Neural cell (in vitro differentiated cells): Measurements from ENCODE around the gene FBXO24. TPM values are rescaled to one million over a fixed set of nuclear protein-coding genes. Genes with fewer than 3 reads are reported as not detected.
"Not testable (repeated sequence)": the region's sequence is repeated elsewhere in the genome, so short reads cannot be mapped to it uniquely, and the experiment has no call there.

Source experiments
- H2AFZ ChIP-seq: fragments of 200-600, 300-800 bp; sonication (generic), shearing (Covaris generic); 2 replicates; pipeline ENCODE4 v1.6.0; 2014; ENCODE audit warnings: low read depth, mild to moderate bottlenecking, antibody characterized with exemption, low read length, moderate library complexity
- H3F3A ChIP-seq: fragments of 200-600 bp; shearing (Covaris generic); 2 replicates; pipeline ENCODE4 v1.6.1; 2016; ENCODE audit warnings: mild to moderate bottlenecking, moderate library complexity, mixed read lengths, antibody characterized with exemption, low read length; ENCODE audit not compliant: insufficient read depth, poor library complexity, severe bottlenecking
- H3K27ac ChIP-seq: fragments of 200-600, 300-800 bp; sonication (generic), shearing (Covaris generic); 2 replicates; pipeline ENCODE4 v1.5.1; 2014; ENCODE audit warnings: mild to moderate bottlenecking, low read length, moderate library complexity
- H3K27me3 ChIP-seq: fragments of 300-800, 200-600 bp; sonication (generic), shearing (Covaris generic); 2 replicates; pipeline ENCODE4 v1.6.0; 2014; ENCODE audit warnings: mild to moderate bottlenecking, low read depth, low read length, moderate library complexity; ENCODE audit not compliant: insufficient read depth
- H3K36me3 ChIP-seq: fragments of 300-800, 200-600 bp; sonication (generic), shearing (Covaris generic); 2 replicates; pipeline ENCODE4 v1.5.1; 2014; ENCODE audit warnings: mild to moderate bottlenecking, antibody characterized with exemption, low read length, moderate library complexity; ENCODE audit not compliant: insufficient read depth
- H3K4me2 ChIP-seq: fragments of 300-800, 200-600 bp; sonication (generic), shearing (Covaris generic); 2 replicates; pipeline ENCODE4 v1.6.0; 2014; ENCODE audit warnings: mild to moderate bottlenecking, low read length
- H3K4me3 ChIP-seq: fragments of 300-800, 200-600 bp; sonication (generic), shearing (Covaris generic); 2 replicates; pipeline ENCODE4 v1.5.1; 2014; ENCODE audit warnings: mild to moderate bottlenecking, low read length, moderate library complexity
- H3K79me2 ChIP-seq: fragments of 200-600 bp; shearing (Covaris generic); replicated peaks from 2 replicates; pipeline ENCODE4 v1.6.0; 2014; ENCODE audit warnings: mild to moderate bottlenecking, low read length, moderate library complexity; ENCODE audit not compliant: insufficient read depth
- H3K9ac ChIP-seq: fragments of 300-800, 200-600 bp; sonication (generic), shearing (Covaris generic); 2 replicates; pipeline ENCODE4 v1.6.1; 2016; ENCODE audit warnings: mild to moderate bottlenecking, low read length, mixed read lengths
- H3K9me2 ChIP-seq: fragments of 200-600 bp; shearing (Covaris generic); 2 replicates; pipeline ENCODE4 v1.6.1; 2016; ENCODE audit warnings: mild to moderate bottlenecking, low read length, mixed read lengths; ENCODE audit not compliant: insufficient read depth
- H3K9me3 ChIP-seq: fragments of 200-600, 300-800 bp; sonication (generic), shearing (Covaris generic); 2 replicates; pipeline ENCODE4 v1.6.1; 2016; ENCODE audit warnings: mild to moderate bottlenecking, mixed run types, low read length, moderate library complexity, mixed read lengths
- H4K20me1 ChIP-seq: fragments of 200-600 bp; shearing (Covaris generic); 2 replicates; pipeline ENCODE4 v1.6.1; 2016; ENCODE audit warnings: mild to moderate bottlenecking, mixed run types; ENCODE audit not compliant: insufficient read depth
- CTCF ChIP-seq: fragments of 450-650 bp; IDR thresholded peaks from 2 replicates; pipeline ENCODE4 v1.5.1; 2014; ENCODE audit warnings: antibody characterized with exemption, mild to moderate bottlenecking, moderate library complexity; ENCODE audit not compliant: poor library complexity, severe bottlenecking
- EP300 ChIP-seq: fragments of 450-650 bp; conservative IDR thresholded peaks from 2 replicates; pipeline ENCODE4 v1.6.1; 2014; ENCODE audit warnings: antibody characterized with exemption, mild to moderate bottlenecking, moderate library complexity; ENCODE audit not compliant: poor library complexity, severe bottlenecking
- EZH2 ChIP-seq: fragments of 200-600, 300-800 bp; shearing (Covaris generic), sonication (generic); IDR thresholded peaks from 2 replicates; pipeline ENCODE4 v1.6.1; 2014; ENCODE audit warnings: antibody characterized with exemption, low read length, borderline replicate concordance, mild to moderate bottlenecking; ENCODE audit not compliant: insufficient read depth, poor library complexity, severe bottlenecking
- MXI1 ChIP-seq: fragments of 450-650 bp; conservative IDR thresholded peaks from 2 replicates; pipeline ENCODE4 v1.6.1; 2014; ENCODE audit warnings: antibody characterized with exemption, mild to moderate bottlenecking; ENCODE audit not compliant: poor library complexity, severe bottlenecking
- POLR2AphosphoS5 ChIP-seq: IDR thresholded peaks from 2 replicates; pipeline ENCODE4 v1.6.1; 2012
- RAD21 ChIP-seq: fragments of 450-650 bp; conservative IDR thresholded peaks from 2 replicates; pipeline ENCODE4 v1.6.1; 2014; ENCODE audit warnings: antibody characterized with exemption, mild to moderate bottlenecking, moderate library complexity
- REST ChIP-seq: IDR thresholded peaks from 2 replicates; pipeline ENCODE4 v1.6.1; 2012; ENCODE audit warnings: borderline replicate concordance
- SMC3 ChIP-seq: fragments of 450-650 bp; conservative IDR thresholded peaks from 2 replicates; pipeline ENCODE4 v1.6.1; 2014; ENCODE audit warnings: antibody characterized with exemption, mild to moderate bottlenecking, moderate library complexity; ENCODE audit not compliant: poor library complexity
- TAF1 ChIP-seq: IDR thresholded peaks from 2 replicates; pipeline ENCODE4 v1.6.1; 2012; ENCODE audit warnings: low read depth
- polyA plus RNA-seq: library from polyadenylated mRNA; depleted of rRNA; stranded (reverse); fragments of >200 nt; gene quantifications from 2 replicates; pipeline ENCODE4 v1.2.3, GENCODE V29; 2014

The FBXO24 gene
- polyA plus RNA-seq, 1 donor from 2014 or later = 0.52 TPM

GRCh38 chr7:100540073-100540723 is 45.9 kb upstream of the FBXO24 start:
- Histone ChIP-seq H3K9ac (peak overlapping the region; percentile 67), H2AFZ (no peak overlapping the region)

DNA sequence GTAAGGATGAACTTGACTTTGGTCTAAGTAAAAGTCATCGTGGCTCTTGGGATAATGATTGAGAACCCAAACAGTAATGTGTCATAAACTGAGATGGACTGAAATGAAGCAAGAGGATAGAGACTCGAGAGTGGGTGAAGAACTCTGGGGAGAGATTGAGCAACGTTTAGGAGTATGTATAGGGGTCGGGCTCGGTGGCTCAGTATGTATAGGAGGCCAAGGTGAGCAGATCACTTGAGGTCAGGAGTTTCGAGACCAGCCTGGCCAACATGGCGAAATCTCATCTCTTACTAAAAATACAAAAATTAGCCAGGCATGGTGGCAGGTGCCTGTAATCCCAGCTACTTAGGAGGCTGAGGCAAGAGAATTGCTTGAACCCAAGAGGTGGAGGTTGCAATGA is 44.8 kb upstream of the FBXO24 start:
- not testable (repeated sequence) for H3K9me3 ChIP-seq, H3K79me2 ChIP-seq, H3K27ac ChIP-seq, H3K36me3 ChIP-seq, H3K4me3 ChIP-seq, H3K9ac ChIP-seq, H4K20me1 ChIP-seq, H3K4me2 ChIP-seq, H3K27me3 ChIP-seq, H2AFZ ChIP-seq, H3F3A ChIP-seq, H3K9me2 ChIP-seq

More at GRCh38 chr7:100540073-100540723, 45.9 kb upstream of the FBXO24 start:
- peak overlapping the region; percentile 31 for H3K4me2 ChIP-seq
- no peaks in the 10 kb centered on the region for H3K9me3 ChIP-seq
- no peak for TF ChIP-seq MXI1
- TF ChIP-seq EZH2 = no peak
- no peak for TF ChIP-seq TAF1
- TF ChIP-seq CTCF = no peak
- TF ChIP-seq RAD21 = no peak
- TF ChIP-seq POLR2AphosphoS5 = no peak
- TF ChIP-seq REST = no peak
- H3K27ac ChIP-seq = no peak overlapping the region
- H3K4me3 ChIP-seq = peak overlapping the region; percentile 80
- H4K20me1 ChIP-seq = no peaks in the 10 kb centered on the region
- no peaks in the 10 kb centered on the region for H3K27me3 ChIP-seq
- no peaks in the 10 kb centered on the region for H3F3A ChIP-seq
- no peaks in the 10 kb centered on the region for H3K9me2 ChIP-seq
- no peaks in the 10 kb centered on the region for H3K36me3 ChIP-seq
- peaks cover 7% of the 10 kb centered on the region for H3K79me2 ChIP-seq

DNA sequence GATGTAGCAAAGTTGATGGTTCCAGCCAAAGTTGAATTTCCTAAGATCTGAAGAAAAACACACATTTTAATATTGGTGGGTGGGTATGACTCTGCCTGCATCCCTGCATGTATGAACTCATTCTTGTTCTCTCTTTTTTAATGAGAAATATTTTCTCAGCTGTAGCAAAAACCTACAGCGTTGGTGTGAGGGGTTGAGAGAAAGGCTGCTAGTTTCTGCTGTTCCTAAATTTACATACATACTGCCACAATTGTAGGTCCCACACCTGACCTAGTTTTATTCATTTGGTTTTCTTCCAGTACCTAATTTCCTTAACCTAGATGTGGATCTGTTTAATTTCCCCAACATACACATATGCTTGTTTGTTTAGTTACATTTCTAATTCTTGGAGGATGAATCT is 42.5 kb upstream of the FBXO24 start:
- H3K36me3 ChIP-seq = no peaks in the 10 kb centered on the region
- H3K27ac ChIP-seq = no peak overlapping the region
- no peak overlapping the region for H3K4me2 ChIP-seq
- H3K4me3 ChIP-seq = no peak overlapping the region
- no peak overlapping the region for H3K9ac ChIP-seq
- no peaks in the 10 kb centered on the region for H3F3A ChIP-seq
- H3K9me3 ChIP-seq = no peaks in the 10 kb centered on the region
- TF ChIP-seq EP300 = no peak
- no peak for TF ChIP-seq CTCF
- no peak for TF ChIP-seq MXI1
- no peak for TF ChIP-seq RAD21
- no peak for TF ChIP-seq TAF1
- TF ChIP-seq EZH2 = no peak
- no peak for TF ChIP-seq SMC3
- TF ChIP-seq REST = no peak
- no peak for TF ChIP-seq POLR2AphosphoS5
- peaks cover 7% of the 10 kb centered on the region for H3K79me2 ChIP-seq
- no peaks in the 10 kb centered on the region for H3K9me2 ChIP-seq
- H3K27me3 ChIP-seq = no peaks in the 10 kb centered on the region
- no peak overlapping the region for H2AFZ ChIP-seq
- H4K20me1 ChIP-seq = no peaks in the 10 kb centered on the region
